ENCODE data around the gene TRIM29.

TRIM29 gene

DNA sequence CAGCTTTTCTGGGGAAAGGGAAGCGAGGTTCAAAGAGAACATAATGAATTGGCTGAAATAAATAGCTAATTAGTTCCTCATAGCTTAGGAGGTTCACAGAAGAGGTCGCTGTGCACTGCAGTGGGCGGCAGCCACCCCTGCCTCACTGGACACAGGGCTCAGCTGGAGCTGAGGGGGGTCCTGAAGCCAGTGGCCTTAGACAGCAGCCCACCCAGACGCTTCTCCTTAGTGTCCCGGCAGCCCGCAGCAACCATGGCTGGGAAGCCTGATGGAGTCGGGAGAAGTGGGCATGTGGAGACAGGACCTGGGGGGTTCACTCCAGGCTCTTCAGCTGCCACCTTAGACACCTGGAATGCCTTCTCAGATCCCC is 75.4 kb downstream of the TRIM29 start:
- DNase-seq (ENCODE audit: low read depth), result no peak

DNA sequence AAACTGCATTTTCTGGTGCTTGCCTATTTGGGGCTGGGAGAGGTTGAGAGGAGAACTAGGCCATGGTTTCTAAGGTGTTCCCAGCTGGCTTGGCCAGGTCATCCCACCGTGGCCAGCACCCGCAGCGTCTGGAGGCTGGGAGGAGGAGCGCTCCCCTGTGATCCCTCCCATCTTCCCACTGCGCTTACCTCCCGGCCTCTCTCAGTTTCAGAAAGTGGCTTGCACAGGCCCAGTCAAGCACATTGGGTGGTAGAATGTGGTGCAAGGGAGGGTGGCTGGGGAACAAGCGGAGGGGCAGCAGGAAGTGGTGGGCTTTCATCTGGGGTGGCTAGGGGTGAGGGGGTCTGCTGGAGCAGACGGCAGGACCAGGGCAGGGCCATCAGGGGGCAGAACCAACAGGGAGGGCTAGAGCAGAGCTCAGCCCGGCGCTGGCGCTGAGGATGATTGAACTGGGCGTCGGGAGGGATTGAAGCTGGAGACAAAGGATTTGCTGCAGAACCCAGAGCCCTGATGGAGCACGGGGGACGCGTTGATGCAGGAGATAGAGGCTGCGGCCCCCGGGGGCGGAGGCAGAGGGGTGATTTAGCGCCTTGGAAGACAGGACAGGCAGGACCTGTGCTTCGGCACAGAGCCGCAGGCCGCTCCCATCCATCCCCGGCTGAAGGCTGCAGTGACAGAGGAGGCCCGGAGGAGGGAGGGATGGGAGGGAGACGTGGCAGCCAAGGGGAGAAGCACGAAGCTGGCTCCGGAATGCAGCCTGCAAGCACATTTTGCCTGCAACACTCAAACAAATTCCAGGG is 76.0 kb downstream of the TRIM29 start:
- DNase-seq (ENCODE audit: low read depth), result no peak

All from stimulated activated CD8-positive, alpha-beta memory T cell treated with anti-CD3 and anti-CD28 coated beads, Interleukin-4, amount 100 ng/mL, for 24 hours (primary cell).